Activated T-cell treated with anti-CD3 and anti-CD28 coated beads, Interleukin-2, amount 50 U/mL, for 48 hours (primary cell): ENCODE data around the gene NSD1.

Experiments
- DNase-seq, 2 experiments: peaks; one replicate each; pipeline ENCODE4 v3.0.0-alpha.2; 2020

NSD1 gene

GRCh38 chr5:177133096-177133852, at the start of gene NSD1:
Gene NSD1 (plus strand): TSS chr5:177133773. CDS start chr5:177135104, 1,331 bp downstream.
- peak; percentile 93 to 95 for DNase-seq

- no peak for DNase-seq
Observed at GRCh38 chr5:177084175-177084574, 49.4 kb upstream of the NSD1 start.

GRCh38 chr5:177085985-177086653, 47.5 kb upstream of the NSD1 start:
- DNase-seq = no peak

GRCh38 chr5:177086654-177087397, 46.7 kb upstream of the NSD1 start, which contains the start of gene FGFR4:
Gene FGFR4 (plus strand): TSS chr5:177086915. CDS start chr5:177089603, 2,688 bp downstream.
- peak; percentile 76 to 80 for DNase-seq

GRCh38 chr5:177087398-177088005, 46.1 kb upstream of the NSD1 start:
- no peak for DNase-seq

- no peak for DNase-seq
Observed at GRCh38 chr5:177089127-177089526, 44.4 kb upstream of the NSD1 start.

GRCh38 chr5:177089825-177090641, 43.5 kb upstream of the NSD1 start:
- DNase-seq = no peak

GRCh38 chr5:177090813-177091212, 42.8 kb upstream of the NSD1 start:
- DNase-seq = no peak

- DNase-seq = no peak
Observed at GRCh38 chr5:177091232-177091631, 42.3 kb upstream of the NSD1 start.

- no peak for DNase-seq
Observed at GRCh38 chr5:177092178-177093081, 41.1 kb upstream of the NSD1 start.

- no peak for DNase-seq
Observed at GRCh38 chr5:177093082-177093712, 40.4 kb upstream of the NSD1 start.

- no peak for DNase-seq
Observed at GRCh38 chr5:177093803-177094202, 39.8 kb upstream of the NSD1 start.

GRCh38 chr5:177094224-177095087, 39.1 kb upstream of the NSD1 start:
- no peak for DNase-seq

GRCh38 chr5:177095088-177095669, 38.4 kb upstream of the NSD1 start:
- no peak for DNase-seq

- DNase-seq = no peak
Observed at GRCh38 chr5:177096162-177097015, 37.2 kb upstream of the NSD1 start.

GRCh38 chr5:177097016-177097985, 36.3 kb upstream of the NSD1 start:
- DNase-seq = no peak

- no peak for DNase-seq
Observed at GRCh38 chr5:177098120-177098469, 35.5 kb upstream of the NSD1 start.
